T-helper 2 cell treated with Interferon-gamma antibody and Interleukin-4, amounts not matched to agents 100 ng/mL and 5 ng/mL, for 36 hours (primary cell): ENCODE data around the gene AUTS2. TPM values are rescaled to one million over a fixed set of nuclear protein-coding genes. Genes with fewer than 3 reads are reported as not detected.

ENCODE experiments used
- intact Hi-C: fragments of 100-400 bp; cut with micrococcal nuclease; formaldehyde crosslinking; loops from one replicate; pipeline ENCODE4 v1.15.1; 2023
- total RNA-seq: library from RNA; stranded (reverse); gene quantifications from 2 replicates; pipeline ENCODE4 v1.2.3, GENCODE V29; 2022

AUTS2 gene
- total RNA-seq, 1 donor from 2014 or later, result 3.3 TPM

- intact Hi-C loops, result no loop called here
Measured at GRCh38 chr7:69654849-69655707, 56.8 kb downstream of the AUTS2 start.

- intact Hi-C loops, result no loop called here
Measured at GRCh38 chr7:69656077-69656476, 57.8 kb downstream of the AUTS2 start.

- intact Hi-C loops, result no loop called here
Measured at GRCh38 chr7:69656890-69657289, 58.6 kb downstream of the AUTS2 start.

- intact Hi-C loops, result no loop called here
Measured at GRCh38 chr7:69657331-69657730, 59.1 kb downstream of the AUTS2 start.

- intact Hi-C loops, result no loop called here
Measured at GRCh38 chr7:69657985-69658384, 59.7 kb downstream of the AUTS2 start.

- intact Hi-C loops, result no loop called here
Measured at GRCh38 chr7:69659983-69660382, 61.7 kb downstream of the AUTS2 start.

- intact Hi-C loops, result no loop called here
Measured at GRCh38 chr7:69661342-69661741, 63.1 kb downstream of the AUTS2 start.

- intact Hi-C loops, result no loop called here
Measured at GRCh38 chr7:69663911-69664832, 65.9 kb downstream of the AUTS2 start.

GRCh38 chr7:69665369-69665768, 67.1 kb downstream of the AUTS2 start:
- intact Hi-C loops, result no loop called here

GRCh38 chr7:69668339-69668870, 70.1 kb downstream of the AUTS2 start:
- intact Hi-C loops, result no loop called here

- intact Hi-C loops, result no loop called here
Measured at GRCh38 chr7:69670701-69671100, 72.4 kb downstream of the AUTS2 start.

GRCh38 chr7:69673074-69673473, 74.8 kb downstream of the AUTS2 start:
- intact Hi-C loops, result no loop called here

- intact Hi-C loops, result no loop called here
Measured at GRCh38 chr7:69674701-69675182, 76.5 kb downstream of the AUTS2 start.

- intact Hi-C loops, result no loop called here
Measured at GRCh38 chr7:69676247-69676646, 78.0 kb downstream of the AUTS2 start.

- intact Hi-C loops, result no loop called here
Measured at GRCh38 chr7:69677054-69677852, 79.0 kb downstream of the AUTS2 start.

- intact Hi-C loops, result no loop called here
Measured at GRCh38 chr7:69677881-69678493, 79.7 kb downstream of the AUTS2 start.

- intact Hi-C loops, result no loop called here
Measured at GRCh38 chr7:69678494-69679187, 80.4 kb downstream of the AUTS2 start.

- intact Hi-C loops, result no loop called here
Measured at GRCh38 chr7:69681181-69681580, 82.9 kb downstream of the AUTS2 start.

GRCh38 chr7:69682518-69682917, 84.2 kb downstream of the AUTS2 start:
- intact Hi-C loops, result no loop called here

- intact Hi-C loops, result no loop called here
Measured at GRCh38 chr7:69683002-69683401, 84.7 kb downstream of the AUTS2 start.
